Measurements from ENCODE around the gene HOXB1.

Gene HOXB1

DNA sequence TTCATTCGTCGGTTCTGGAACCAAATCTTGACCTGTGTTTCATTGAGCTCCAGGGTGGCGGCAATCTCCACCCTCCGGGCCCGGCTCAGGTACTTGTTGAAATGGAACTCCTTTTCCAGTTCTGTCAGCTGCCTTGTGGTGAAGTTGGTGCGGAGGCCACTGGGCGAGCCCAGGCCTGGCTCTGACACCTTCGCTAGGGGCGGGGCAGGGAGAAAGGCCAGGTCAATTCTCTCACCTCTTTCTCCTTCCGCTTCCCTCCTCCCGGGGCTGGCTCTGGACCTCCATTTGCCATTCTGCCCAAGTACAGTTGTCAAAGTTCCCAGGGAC lies 1.2 kb downstream of the HOXB1 start:
- no peak for TF ChIP-seq GATA3 (IDR thresholded peaks at IDR 0.05; ENCODE audit: low read depth, low read length)
- no peak for TF ChIP-seq GATA2 (IDR thresholded peaks at IDR 0.05; ENCODE audit: low read depth, low read length)

DNA sequence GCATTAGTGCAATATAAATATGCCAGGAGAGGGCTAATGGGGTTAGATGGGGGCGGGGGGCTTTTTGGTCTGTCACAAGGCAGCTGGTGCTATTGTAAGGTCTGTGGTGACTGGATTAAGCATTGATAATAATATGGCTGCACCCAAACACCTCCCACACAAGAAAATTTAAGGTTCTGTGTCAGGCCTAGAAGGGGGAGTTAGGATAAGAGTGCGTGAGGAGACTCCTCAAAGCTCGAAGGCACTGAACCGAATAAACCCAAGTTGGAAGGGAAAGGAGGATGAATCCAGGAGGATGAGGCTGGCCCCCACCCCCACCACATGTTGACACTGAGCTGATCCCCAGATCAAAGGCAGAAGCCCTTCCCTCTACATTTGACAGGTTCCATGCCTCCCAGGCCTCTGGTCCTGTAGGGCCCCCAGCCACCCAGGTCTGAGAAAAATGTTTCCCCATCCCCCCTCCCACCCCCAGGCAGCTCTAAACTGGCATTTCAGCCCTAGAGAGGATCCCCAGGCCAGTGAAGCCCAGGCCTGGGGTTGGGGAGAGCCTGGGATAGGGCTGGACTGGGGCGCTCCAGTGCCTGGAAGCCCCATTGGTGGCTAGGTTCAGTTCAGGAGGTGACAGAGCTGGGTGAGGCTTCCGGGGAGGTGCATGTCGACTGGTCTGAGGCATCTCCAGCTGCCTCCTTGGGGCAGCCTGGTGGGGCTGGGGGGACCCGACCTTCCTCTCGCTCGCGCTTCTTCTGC lies 1.7 kb downstream of the HOXB1 start:
- TF ChIP-seq GATA2 (IDR thresholded peaks at IDR 0.05; ENCODE audit: low read depth, low read length) = no peak
- no peak for TF ChIP-seq GATA3 (IDR thresholded peaks at IDR 0.05; ENCODE audit: low read depth, low read length)

DNA sequence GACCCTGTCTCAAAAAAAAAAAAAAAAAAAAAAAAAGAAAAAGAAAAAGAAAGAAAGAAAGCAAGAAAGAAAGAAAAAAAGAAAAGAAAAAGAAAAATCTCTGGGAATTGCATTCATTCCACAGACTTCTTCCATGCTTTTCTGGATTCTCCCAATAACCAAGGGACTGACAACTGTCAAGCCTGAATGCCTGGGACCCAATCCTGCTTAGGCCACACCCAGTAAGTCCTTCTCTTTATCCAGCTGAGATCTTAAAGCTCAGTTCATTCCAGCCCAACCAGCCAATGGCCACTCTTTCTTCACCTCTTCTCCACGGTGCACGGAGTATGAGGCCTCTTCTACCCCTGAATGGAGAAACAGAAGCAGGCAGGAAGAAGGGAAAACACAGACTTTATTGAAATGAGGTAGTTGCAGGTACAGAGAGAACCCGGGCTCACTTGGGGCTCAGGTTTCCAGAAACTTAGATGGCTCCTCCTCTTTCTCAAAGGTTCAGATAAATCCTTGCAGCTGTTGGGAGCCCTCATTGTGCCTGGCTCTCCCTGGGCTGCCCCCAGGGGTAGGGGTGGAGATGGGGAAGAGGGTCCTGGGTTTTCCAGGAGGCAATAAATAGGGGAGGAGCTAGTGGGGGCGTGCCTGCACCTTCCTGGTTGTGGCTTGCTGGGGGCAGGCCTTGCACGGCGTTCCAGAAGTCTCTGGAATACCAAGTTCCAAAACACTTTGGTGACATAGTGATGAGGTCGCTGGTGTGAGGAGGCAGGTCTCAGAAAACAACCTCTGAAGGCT lies 2.5 kb downstream of the HOXB1 start:
- TF ChIP-seq GATA3 (IDR thresholded peaks at IDR 0.05; ENCODE audit: low read depth, low read length) = no peak
- TF ChIP-seq GATA2 (IDR thresholded peaks at IDR 0.05; ENCODE audit: low read depth, low read length) = no peak

GRCh38 chr17:48527547-48527932 lies 3.3 kb downstream of the HOXB1 start:
- TF ChIP-seq GATA2 (IDR thresholded peaks at IDR 0.05; ENCODE audit: low read depth, low read length) = no peak
- TF ChIP-seq GATA3 (IDR thresholded peaks at IDR 0.05; ENCODE audit: low read depth, low read length) = no peak

DNA sequence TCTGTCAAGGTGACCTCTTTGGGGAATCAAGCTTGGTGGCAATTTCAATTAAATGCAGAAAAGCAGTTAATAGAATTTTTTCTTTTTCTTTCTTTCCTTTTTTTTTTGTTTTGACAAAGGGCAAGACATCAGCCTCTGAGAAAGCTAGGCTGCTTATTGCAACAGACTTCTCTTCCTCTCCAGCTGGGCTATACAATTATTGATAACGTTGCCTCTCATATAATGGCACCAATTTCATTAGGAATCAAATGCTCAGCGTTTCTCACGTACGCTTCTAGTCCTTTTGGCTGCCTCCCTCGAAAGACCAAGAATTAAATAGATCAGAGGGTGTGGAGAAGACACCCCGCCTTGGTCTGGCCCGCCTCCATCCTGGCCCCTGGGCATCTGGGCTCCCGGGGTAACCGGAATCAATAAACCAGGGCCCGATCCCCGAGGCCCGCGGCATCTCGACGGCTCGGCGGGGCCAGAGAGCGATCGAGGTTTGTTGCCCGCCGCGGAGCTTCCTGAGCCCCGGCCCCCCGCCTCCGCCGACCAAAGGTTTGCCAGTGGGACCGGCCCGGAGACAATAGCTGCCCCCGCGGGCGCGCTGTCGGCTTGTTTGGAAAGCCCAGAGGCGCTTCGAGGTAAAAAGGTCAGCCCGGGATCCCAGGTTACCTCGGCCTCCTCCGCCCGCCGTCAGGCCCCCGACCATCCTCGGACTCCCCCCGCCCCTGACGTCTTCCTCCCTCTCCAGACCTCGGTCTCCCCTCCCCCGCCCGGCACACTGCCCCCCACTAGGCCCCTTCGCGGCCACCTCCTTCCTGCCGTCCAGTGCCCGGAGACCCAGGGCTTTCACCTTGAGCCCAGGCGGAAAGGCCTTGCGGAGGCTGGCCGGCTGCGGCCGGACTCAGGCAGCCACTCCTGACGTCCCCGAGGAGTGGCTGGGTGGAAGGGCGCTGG lies 3.9 kb downstream of the HOXB1 start:
- no peak for TF ChIP-seq GATA3 (IDR thresholded peaks at IDR 0.05; ENCODE audit: low read depth, low read length)
- TF ChIP-seq GATA2 (IDR thresholded peaks at IDR 0.05; ENCODE audit: low read depth, low read length) = no peak

- TF ChIP-seq GATA3 (IDR thresholded peaks at IDR 0.05; ENCODE audit: low read depth, low read length) (no peak), GATA2 (IDR thresholded peaks at IDR 0.05; ENCODE audit: low read depth, low read length) (no peak)
Observed at GRCh38 chr17:48523010-48523409, 7.8 kb downstream of the HOXB1 start.

DNA sequence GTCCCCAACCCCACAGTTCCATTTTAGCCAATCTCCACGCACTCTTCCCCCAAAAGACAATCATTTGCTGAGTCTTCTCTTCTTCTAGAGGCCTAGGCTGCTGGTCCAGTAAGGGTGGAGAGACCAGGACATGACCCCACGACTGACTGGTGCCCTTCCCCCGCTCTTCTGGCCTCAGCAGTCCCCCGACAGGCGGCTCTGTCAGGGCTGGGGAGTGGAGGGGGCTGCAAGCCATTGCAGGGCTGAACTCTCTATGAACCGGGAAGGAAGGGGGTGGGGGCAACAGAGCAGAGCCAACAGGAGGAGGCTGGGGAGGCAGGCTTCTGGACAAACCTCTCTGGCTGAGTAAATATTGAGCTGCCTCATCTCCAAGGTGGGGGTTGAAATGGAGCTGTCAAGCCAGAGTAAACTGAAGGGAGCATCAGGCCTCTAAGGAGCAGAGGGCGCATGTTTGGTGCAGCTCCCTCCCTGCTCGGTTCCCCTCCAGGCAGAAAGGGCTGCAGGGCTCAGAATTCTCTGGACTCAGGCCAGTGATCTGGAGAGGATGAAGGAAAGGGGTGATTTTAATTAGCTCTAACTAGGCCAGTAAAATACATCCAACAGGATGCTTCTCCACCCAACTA lies 8.7 kb downstream of the HOXB1 start:
- TF ChIP-seq GATA3 (IDR thresholded peaks at IDR 0.05; ENCODE audit: low read depth, low read length) (no peak), GATA2 (IDR thresholded peaks at IDR 0.05; ENCODE audit: low read depth, low read length) (no peak)

DNA sequence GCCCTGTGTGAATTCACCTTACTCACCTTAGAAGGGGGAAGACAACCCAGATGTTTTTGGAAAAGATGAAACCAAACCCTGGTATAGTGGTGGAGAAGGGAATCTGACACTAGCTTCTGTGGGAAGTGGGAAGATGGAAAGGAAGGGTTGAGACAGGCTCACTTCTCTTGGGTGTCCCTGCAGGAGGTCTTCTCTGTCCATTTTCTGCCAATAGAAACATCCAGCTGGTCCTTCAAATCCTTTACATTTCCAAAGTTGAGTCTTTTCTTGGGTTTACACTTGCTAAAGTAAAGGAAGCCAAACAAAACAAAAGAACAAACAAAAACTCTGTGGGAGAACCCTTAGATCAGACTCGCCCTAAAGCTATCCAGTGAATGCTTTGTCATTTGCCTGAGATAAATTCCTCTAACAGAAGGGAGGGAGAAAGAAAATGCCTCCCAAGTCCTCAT lies 10.2 kb downstream of the HOXB1 start:
- TF ChIP-seq GATA3 (IDR thresholded peaks at IDR 0.05; ENCODE audit: low read depth, low read length) (no peak), GATA2 (IDR thresholded peaks at IDR 0.05; ENCODE audit: low read depth, low read length) (no peak)

DNA sequence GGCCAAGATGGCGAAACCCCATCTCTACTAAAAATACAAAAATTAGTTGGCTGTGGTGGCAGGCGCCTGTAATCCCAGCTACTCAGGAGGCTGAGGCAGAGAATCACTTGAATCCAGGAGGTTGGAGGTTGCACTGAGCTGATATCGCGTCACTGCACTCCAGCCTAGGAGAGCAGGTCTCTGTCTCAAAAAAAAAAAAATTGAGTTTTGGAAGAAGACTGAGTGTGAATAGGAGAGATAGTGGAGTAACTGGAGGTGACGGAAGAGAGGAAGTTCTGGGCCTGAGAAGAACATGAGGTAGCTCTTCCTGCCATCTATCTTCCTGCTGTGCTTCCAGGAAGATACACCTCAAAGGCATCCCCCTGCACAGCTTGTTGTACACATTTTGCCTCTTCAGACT lies 11.4 kb downstream of the HOXB1 start:
- TF ChIP-seq GATA3 (IDR thresholded peaks at IDR 0.05; ENCODE audit: low read depth, low read length) (no peak), GATA2 (IDR thresholded peaks at IDR 0.05; ENCODE audit: low read depth, low read length) (no peak)

DNA sequence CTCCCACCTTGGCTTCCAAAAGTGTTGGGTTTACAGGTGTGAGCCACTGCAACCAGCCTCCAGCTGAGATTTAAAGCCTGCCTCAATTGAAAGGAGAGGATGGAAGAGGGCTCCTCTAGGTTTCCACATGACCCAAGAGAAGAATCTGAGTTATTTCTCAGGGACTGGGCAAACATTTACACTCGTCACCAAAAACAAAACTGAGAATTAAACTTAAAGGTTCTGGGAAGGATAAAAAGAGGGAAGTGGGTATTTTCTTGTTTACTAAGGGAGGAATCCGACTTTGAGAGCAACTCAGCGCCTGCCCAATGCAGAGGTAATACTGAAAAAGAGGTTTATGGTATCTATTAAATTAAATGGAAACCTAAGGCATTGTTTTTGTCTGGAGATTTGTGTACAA lies 13.3 kb downstream of the HOXB1 start:
- TF ChIP-seq GATA3 (IDR thresholded peaks at IDR 0.05; ENCODE audit: low read depth, low read length) (no peak), GATA2 (IDR thresholded peaks at IDR 0.05; ENCODE audit: low read depth, low read length) (no peak)

DNA sequence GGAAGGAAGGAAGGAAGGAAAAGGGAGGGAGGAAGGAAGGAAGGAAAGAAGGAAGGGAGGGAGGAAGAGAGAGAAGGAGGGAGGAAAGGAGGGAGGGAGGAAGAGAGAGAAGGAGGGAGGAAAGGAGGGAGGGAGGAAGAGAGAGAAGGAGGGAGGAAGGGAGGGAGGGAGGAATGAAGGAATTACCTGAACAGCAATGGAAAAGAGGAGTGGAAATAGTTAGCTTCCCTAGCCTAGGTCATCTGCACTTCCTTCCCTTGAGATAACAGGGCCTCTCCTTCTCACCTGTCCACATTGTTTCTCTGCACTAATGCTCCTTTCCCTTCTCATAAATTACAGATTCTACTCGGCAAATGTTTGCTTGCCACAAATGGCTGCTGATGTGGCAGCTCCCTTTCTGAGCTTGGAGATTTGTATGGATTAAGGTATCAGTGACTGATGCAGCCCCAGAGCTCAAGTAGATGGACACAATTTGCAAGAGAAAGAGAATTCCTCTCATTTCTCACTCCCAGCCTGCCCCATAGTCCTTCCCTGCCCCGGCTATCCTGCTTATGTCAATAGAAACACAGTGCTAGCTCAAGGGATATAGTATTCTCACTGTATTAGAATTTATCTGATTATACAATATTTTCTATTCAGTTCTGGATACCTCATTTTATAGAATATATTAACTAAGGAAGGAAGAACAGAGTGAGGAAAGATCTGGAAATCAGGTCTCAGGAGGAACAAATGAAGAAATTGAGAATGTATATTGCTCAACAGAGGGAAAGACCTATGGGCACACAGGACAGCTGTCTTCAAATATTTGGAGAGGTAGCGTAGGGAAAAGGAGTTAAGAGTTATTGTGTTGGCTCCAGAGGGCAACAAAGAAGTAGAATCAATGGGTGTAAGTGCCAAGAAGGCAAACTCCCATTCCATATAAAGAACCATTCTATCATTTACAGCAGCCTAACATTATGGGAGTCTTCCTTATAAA lies 14.6 kb downstream of the HOXB1 start:
- TF ChIP-seq GATA2 (IDR thresholded peaks at IDR 0.05; ENCODE audit: low read depth, low read length) = no peak
- no peak for TF ChIP-seq GATA3 (IDR thresholded peaks at IDR 0.05; ENCODE audit: low read depth, low read length)

- no peak for TF ChIP-seq GATA3 (IDR thresholded peaks at IDR 0.05; ENCODE audit: low read depth, low read length)
Observed at GRCh38 chr17:48514477-48514876, 16.3 kb downstream of the HOXB1 start.
